Liver (tissue), 3 donors: ENCODE data around the gene RNF183.

Experiments used
- CTCF ChIP-seq: fragments of 150-350 bp; IDR thresholded peaks from 2 replicates; pipeline ENCODE4 v1.5.1; 2017; ENCODE audit warnings: improper control_type of control experiment, low read depth, low read length; ENCODE audit not compliant: missing input control
- JUND ChIP-seq, 2 donors: IDR thresholded peaks; 2 replicates each; pipeline ENCODE4 v1.6.1; 2016; ENCODE audit warnings: antibody characterized with exemption in 2 of 2
- MAX ChIP-seq: IDR thresholded peaks from 2 replicates; pipeline ENCODE4 v1.6.1; 2016; ENCODE audit warnings: antibody characterized with exemption
- RXRA ChIP-seq, 2 donors: IDR thresholded peaks; 2 replicates each; pipeline ENCODE4 v1.6.1; 2017 to 2018; ENCODE audit warnings: antibody characterized with exemption in 2 of 2, mild to moderate bottlenecking in 1 of 2
- SP1 ChIP-seq: IDR thresholded peaks from 2 replicates; pipeline ENCODE4 v1.6.1; 2018; ENCODE audit warnings: antibody characterized with exemption, mild to moderate bottlenecking
- TAF1 ChIP-seq: conservative IDR thresholded peaks from 2 replicates; pipeline ENCODE4 v1.6.1; 2016; ENCODE audit warnings: antibody characterized with exemption, mild to moderate bottlenecking
- TF ChIP-seq, protein P1 (sequence below): IDR thresholded peaks from 2 replicates; pipeline ENCODE4 v1.6.1; 2016; ENCODE audit warnings: antibody characterized with exemption, mild to moderate bottlenecking
- donor health status: healthy.
- donor health status: healthy.

- TF ChIP-seq MAX, result no peak
- TF ChIP-seq TAF1, result no peak
- TF ChIP-seq RXRA (IDR thresholded peaks at IDR 0.05), result no peak
- no peak for TF ChIP-seq CTCF
- no peak for TF ChIP-seq JUND (IDR thresholded peaks at IDR 0.05)
- TF ChIP-seq SP1, result no peak
- TF ChIP-seq, protein P1, sequence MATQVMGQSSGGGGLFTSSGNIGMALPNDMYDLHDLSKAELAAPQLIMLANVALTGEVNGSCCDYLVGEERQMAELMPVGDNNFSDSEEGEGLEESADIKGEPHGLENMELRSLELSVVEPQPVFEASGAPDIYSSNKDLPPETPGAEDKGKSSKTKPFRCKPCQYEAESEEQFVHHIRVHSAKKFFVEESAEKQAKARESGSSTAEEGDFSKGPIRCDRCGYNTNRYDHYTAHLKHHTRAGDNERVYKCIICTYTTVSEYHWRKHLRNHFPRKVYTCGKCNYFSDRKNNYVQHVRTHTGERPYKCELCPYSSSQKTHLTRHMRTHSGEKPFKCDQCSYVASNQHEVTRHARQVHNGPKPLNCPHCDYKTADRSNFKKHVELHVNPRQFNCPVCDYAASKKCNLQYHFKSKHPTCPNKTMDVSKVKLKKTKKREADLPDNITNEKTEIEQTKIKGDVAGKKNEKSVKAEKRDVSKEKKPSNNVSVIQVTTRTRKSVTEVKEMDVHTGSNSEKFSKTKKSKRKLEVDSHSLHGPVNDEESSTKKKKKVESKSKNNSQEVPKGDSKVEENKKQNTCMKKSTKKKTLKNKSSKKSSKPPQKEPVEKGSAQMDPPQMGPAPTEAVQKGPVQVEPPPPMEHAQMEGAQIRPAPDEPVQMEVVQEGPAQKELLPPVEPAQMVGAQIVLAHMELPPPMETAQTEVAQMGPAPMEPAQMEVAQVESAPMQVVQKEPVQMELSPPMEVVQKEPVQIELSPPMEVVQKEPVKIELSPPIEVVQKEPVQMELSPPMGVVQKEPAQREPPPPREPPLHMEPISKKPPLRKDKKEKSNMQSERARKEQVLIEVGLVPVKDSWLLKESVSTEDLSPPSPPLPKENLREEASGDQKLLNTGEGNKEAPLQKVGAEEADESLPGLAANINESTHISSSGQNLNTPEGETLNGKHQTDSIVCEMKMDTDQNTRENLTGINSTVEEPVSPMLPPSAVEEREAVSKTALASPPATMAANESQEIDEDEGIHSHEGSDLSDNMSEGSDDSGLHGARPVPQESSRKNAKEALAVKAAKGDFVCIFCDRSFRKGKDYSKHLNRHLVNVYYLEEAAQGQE, result no peak
These were observed 33.8 kb downstream of the RNF183 start for GRCh38 chr9:113269355-113269754.
